Ecto neural progenitor cell (in vitro differentiated cells): Measurements from ENCODE around the gene CCM2L.
A peak's percentile ranks its signal among the peaks of the same experiment; 100 is the strongest.

Experiments
- DNase-seq: peaks from one replicate; pipeline ENCODE4 v3.0.0-alpha.2; 2018; ENCODE audit warnings: low spot score

Gene CCM2L

GRCh38 chr20:31996996-31997395 lies 13.2 kb upstream of the CCM2L start:
- DNase-seq, result no peak

DNA sequence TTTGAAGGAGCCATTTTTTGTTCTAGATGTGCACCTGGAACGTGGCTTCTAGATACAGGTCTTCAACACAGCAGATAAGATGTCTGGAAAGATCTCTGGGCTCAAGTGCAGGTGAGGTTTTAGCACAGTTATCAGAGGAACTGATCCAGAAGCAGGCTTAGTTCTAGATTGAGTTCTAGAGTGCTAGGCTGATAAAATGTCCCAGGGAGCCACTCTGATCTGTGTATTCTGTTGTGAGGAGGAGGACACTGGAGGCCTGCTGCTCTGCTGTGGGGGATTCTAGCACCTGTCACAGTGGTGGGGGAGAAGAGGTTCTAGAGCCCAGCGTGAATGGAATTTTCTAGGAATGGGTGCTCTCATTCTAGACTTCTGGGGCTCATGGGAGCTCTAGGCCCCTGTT lies 12.0 kb upstream of the CCM2L start:
- DNase-seq, result no peak

DNA sequence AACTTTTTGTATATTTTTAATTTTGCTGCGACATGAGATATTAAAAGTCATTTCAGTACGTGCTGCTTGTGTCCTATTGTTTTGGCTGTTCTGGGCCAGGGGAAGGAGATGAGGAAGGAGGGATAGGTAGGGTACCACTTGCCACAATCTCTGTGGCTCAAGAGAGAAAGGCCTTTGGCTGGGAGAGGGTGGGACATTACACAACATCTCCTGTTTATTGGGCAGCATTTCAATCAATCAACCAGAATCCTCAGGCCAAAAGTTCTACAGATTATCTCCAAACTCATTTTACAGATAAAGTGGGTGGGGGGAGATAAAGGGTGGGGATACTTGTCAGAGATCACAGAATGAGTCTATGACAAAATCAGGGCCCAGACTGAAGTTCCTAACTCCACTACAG lies 6.9 kb upstream of the CCM2L start:
- no peak for DNase-seq

DNA sequence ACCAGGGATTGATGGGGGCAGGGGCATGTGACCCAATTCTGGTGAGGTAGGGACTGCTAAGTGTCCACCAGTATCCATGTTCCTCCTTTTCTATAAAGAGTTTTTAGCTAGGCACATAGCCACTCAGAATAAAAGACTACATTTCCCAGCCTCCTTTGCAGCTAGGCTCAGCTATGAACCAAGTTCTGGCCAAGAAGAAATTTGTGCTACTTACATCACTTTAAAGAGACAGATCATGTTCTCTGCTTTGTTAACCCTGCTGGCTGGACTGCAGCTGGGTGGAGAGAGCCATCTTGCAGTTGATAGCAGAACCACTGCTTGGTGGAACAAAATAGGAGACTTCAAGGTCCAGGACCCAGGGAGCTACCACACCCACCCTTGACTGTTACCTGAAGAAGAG lies 5.3 kb upstream of the CCM2L start:
- no peak for DNase-seq

DNA sequence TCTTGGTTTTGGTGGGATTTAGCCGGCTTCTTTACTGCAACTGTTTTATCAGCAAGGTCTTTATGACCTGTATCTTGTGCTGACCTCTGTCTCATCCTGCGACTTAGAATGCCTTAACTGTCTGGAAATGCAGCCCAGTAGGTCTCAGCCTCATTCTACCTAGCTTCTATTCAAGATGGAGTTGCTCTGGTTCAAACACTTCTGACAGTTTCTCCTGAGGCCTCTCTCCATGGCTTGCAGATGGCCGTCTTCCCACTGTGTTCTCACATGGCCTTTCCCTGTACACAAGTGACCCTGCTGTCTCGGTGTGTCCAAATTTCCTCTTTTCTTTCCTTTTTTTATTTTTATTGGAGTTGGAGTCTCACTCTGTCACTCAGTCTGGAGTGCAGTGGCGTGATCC lies 4.2 kb upstream of the CCM2L start:
- DNase-seq, result no peak

GRCh38 chr20:32006841-32007786 lies 3.1 kb upstream of the CCM2L start:
- no peak for DNase-seq

DNA sequence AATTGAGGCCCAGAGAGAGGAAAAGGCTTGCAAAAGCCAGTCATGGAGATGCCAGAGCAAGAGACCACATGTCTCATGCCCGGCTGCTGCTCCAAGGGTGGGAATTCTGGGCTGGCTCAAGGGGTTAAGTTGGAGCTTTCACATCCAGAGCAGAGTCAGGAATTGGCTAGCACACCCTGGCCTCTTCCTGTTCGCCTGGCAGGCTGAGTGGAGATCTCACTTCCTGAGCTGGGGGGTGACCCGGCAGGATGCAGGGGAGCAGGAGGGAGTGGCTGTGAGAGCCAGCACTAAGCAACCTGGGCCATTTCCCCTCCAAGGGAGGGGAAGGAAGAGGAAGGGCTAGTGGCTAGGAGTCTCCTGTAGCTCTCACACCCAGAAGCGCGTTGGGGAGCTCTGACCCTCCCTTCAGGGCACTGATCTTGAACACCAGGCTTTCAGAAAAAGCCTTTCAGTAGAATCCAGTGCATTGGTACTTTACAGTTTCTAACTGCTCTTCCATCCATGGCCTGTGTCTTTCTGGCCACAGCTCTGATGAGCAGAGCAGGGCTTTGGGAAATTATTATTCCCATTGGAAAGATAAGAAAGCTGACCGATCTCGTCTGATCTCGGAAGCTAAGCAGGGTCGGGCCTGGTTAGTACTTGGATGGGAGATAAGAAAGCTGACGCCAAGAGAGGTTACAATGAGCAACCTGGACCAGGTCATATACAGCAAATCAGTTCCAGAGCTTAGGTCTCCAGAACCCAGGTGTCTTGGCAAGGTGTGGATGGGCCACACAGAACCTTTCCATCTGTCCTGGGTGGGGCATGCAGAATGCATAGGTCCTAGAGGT lies 2.2 kb upstream of the CCM2L start:
- DNase-seq, result no peak

- DNase-seq, result no peak
These were observed 674 bp upstream of the CCM2L start for GRCh38 chr20:32009564-32009963.

DNA sequence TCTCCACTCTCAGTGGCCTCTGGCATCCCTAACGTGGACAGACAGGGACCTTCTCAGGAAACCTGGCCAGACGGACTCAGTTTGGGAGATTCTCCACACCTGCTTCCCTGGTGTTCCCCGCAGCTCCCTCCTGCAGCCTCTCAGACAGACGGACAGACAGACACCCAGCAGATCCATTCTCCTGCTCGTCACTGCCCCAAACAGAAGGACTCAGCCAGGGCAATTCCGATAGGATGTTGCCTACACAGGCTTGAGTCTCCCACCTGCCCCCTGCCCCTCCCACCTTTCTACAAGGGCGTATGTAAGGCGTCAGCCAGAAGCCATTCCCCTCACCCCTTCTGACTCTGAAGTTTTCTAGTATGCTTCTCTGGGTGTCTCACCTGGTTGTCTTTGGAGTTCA lies 428 bp downstream of the CCM2L start:
- no peak for DNase-seq

DNA sequence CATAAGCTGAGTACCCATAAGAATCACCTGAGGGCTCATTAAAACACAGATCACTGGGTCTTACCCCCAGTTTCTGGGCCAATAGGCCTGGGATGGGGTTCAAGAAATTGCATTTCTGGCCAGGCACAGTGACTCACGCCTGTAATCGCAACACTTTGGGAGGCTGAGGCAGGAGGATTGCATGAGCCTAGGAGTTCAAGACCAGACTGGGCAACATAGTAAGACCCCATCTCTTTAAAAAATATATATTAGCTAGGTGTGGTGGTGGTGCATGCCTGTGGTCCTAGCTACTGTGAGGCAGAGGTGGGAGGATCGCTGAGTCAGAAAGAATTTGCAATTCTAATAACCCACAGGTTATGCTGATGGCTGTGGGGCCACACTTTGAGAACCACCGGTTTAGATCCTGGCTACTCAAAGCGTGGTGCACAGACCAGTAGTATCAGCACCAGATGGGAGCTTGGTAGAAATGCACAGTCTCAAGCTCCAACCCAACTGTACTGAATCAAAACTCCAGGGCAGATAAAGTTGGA lies 2.0 kb downstream of the CCM2L start:
- DNase-seq, result no peak

- no peak for DNase-seq
These were observed 3.1 kb downstream of the CCM2L start for GRCh38 chr20:32013326-32013725.

DNA sequence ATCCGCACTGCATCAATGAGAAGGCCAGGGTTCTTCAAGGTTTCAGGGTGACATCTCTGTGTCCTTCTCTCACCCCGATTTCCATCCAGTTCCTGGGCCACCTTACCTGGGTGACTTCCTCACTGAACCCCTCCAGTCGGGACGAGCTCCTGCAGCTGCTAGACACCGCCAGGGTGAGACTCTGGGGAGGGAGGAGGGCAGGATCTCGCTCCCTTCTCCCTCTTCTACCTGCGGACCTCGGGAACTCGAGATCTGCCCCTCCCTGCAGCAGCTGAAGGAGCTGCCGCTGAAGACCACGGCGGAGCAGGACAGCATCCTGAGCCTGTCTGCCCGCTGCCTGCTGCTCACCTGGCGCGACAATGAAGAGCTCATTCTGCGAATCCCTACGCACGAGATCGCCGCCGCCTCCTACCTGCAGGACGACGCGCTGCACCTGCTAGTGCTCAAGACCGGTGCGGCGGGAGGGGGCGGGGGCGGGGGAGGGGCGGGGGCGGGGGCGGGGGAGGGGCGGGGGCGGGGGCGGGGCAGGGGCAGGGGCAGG lies 7.5 kb downstream of the CCM2L start:
- peak; percentile 70 for DNase-seq

DNA sequence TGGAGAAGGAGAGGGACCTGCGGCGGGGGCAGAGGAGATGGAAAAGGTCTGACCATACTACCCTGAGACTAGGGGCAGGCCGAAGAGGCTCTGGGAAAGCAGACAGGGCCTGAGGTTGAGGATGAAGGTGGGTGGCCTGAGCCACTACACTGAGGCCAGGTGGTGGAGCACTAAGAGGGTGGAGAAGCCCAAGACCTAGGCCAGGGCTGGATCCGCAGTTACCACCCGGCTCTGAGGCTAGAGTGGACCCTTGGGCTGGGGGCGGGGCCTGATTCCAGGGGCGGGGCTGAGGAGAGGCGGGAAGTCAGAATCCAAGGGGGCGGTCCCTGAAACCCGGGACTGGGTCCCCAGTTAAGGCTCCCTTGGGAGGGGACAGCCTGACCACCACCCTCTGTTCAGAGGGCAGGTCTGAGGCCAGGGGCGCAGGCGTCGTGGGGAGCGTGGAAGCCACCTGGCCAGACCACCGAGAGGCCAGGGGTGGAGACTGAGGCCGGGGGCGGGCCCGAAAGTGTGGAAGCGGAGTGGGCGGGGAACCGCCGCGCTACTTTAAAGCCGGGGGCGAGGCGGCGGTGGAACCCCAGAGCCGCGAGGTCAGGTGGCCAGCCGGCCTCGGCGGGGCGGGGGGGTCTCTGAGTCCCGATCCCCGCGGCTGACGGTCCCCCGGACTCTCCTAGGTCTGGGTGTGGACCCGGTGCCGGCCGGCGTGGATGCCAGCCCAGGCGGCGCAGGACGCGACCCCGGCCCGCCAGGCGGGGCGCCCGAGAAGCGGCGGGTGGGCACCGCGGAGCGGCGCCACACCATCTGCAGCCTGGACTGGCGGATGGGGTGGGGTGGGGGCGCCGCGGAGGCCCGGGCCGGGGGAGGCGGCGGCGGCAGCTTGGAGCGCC lies 8.3 kb downstream of the CCM2L start:
- peak; percentile 93 for DNase-seq

GRCh38 chr20:32019156-32019510 lies 8.9 kb downstream of the CCM2L start:
- DNase-seq, result peak; percentile 80

GRCh38 chr20:32019563-32020463 lies 9.6 kb downstream of the CCM2L start:
- DNase-seq, result no peak

DNA sequence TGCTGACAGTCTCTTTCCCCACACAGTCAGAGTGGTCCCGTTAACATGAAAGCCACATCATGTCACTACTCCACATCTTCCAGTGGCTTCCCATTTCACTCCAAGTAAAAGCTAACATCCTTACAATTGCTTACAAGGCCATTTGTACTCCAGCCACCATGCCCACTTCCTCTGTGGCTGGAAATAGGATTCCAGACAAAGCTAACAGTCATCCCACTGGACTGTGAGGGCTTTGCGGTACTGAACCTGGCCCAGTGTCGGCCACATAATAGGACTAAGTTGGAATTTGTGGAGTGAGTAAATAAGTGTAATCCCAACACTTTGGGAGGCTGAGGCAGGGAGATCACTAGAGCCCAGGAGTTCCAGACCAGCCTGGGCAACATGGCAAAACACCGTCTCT lies 10.9 kb downstream of the CCM2L start:
- DNase-seq, result no peak

GRCh38 chr20:32024683-32025295 lies 14.6 kb downstream of the CCM2L start:
- no peak for DNase-seq

DNA sequence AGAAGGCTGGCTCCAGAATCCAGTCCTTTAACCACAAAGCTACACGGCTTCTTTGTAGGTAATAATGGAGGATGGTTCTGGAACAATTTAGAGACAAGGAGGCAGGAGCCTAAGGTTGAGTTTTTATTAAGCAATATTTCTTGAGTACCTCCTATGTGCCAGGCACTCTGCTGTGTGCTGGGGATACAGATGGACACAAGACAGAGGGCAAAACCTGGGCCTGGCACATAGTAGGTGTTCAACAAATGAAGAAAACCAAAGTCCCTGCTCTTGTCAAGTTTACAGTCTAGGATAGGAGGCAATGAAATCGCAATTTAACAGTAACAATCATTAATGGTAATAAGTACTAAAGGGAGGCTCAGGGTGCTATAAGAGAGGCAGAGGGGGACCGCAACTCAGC lies 17.4 kb downstream of the CCM2L start:
- no peak for DNase-seq

DNA sequence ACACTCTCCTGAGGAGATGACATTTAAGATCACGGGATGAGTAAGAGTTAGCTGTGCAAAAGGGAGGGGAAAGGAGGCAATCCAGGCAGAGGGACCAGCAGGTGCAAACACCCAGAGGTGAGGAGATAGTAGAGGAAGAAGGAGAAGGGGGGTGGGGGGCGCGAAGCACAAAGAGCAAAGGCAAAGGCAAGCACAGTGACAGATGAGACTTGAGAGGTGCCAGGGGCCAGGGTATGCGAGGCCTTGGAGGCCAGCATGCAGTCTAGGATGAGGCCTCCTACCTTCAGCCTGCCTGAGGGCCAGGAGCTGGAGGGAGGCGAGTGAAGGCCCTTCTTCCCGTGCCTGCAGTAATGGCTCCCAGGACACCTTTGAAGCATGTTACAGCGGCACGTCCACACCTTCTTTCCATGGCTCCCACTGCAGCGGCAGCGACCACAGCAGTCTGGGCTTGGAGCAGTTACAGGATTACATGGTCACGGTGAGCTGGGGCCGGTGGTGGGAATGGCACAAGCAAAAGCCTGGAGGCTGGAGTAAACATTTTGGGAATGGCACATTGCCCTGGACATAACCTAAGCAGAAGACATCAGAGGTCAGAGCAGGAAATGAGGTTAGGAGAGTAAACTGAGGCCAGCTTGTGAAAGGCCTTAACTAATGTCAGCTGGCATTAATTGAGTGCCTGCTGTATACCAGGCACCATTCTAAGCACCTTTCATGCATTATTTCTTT lies 18.6 kb downstream of the CCM2L start:
- peak; percentile 86 for DNase-seq
